Measurements from ENCODE around the gene CELA2A. TPM values are rescaled to one million over a fixed set of nuclear protein-coding genes. Genes with fewer than 3 reads are reported as not detected.
"Not testable (repeated sequence)": the region's sequence is repeated elsewhere in the genome, so short reads cannot be mapped to it uniquely, and the experiment has no call there.

The CELA2A gene
- total RNA-seq, 1 donor: not detected

DNA sequence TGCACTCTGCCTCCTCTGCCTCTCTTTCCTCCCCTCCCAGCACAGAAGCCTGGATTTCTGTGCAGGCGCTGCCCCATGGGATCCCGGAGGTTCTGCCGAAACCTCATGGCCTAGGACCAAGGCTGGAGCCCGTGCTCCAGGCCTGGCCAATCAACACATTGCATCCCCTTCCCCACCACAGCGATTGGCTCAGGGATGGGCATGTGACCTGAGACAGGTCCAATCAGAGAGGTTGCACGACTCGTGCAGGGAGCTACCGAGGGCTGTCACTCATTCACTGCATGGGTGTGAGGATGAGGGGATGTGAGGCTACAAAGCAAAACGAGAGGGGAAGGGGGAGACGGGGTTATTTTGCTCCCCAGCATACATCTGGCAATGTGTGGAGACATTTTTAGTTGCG, 16.1 kb downstream of the CELA2A start:
- no peak for DNase-seq (ENCODE audit: low read depth)
- H3K4me3 ChIP-seq (ENCODE audit: low read depth, low read length): no peak overlapping the region
- no peak for TF ChIP-seq CTCF (IDR thresholded peaks at IDR 0.05; ENCODE audit: insufficient read depth, low read length)

DNA sequence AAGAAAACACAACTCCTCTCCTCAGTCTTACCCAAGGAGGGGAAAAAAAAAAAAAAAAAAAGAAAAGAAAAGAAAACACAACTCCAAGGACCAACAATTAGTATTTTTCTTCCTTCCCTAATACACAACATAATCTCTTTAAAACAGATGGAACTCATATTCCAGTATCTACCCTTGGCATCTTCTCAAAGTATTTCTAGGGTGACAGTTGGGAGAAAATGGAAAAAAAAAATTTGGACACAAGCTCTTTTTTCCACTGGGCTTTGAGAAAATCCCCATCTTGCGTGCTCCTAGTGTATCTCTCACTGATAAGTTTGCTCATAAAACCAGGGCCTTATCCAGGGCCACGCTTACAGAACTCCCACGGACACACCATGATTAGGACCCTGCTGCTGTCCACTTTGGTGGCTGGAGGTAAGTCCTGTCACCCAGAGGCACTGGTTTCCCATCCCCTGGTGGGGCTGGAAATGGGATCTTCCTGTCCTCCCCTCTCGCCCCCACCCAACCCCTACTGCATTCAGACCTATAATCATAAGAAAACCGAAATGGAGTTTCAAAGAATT, 19.3 kb downstream of the CELA2A start, which contains the start of gene CELA2B:
Gene CELA2B (plus strand): TSS at position 353 of the 563 bp plus-strand sequence. CDS start 22 bp downstream, at position 375.
- DNase-seq (ENCODE audit: low read depth): peak; percentile 53
- no peak within 1 kb of the TSS for H3K4me3 ChIP-seq (ENCODE audit: low read depth, low read length)
- no peak for TF ChIP-seq CTCF (IDR thresholded peaks at IDR 0.05; ENCODE audit: insufficient read depth, low read length)

DNA sequence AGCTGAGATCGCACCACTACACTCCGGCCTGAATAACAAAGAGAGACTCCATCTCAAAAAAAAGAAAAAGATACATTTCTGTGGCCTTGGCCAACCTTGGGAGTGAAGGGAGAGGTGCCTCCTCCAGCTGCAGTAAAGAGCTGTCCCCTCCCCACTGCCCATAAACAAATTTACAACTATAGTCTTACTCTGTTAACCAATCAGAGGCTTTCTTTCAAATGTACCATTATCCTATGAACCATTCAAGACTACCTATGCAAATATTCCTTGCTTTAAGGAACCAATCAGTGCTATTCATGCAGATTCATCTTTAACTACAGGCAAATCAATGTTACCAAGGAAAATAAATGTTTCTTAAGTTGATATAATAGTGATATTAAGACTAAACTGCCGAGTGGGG, 20.4 kb downstream of the CELA2A start:
- DNase-seq (ENCODE audit: low read depth): no peak
- TF ChIP-seq CTCF (IDR thresholded peaks at IDR 0.05; ENCODE audit: insufficient read depth, low read length): no peak
- H3K4me3 ChIP-seq (ENCODE audit: low read depth, low read length): no peak overlapping the region

DNA sequence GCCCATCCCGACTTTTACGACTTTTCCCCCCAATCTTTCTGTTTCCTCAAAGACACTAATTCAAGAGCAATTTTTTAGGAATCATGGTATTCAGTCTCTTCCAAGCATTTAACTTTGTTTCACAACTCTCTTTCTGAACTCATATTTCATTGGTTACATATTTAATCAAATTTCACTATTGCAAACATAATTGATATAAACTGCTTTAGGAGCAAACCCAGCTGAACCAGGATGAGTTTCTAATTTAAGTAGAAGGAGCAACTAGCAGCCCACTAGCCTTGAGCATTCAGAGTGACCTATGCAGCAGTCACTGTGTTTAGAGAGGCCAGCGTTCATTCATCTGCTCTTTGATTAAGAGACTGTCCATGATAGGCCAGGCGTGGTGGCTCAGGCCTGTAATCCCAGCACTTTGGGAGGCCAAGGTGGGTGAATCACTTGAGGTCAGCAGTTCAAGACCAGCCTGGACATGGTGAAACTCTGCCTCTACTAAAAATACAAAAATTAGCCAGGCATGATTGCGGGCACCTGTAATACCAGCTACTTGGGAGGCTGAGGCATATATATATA, 21.2 kb downstream of the CELA2A start:
- no peak overlapping the region for H3K4me3 ChIP-seq (ENCODE audit: low read depth, low read length)
- no peak for DNase-seq (ENCODE audit: low read depth)
- no peak for TF ChIP-seq CTCF (IDR thresholded peaks at IDR 0.05; ENCODE audit: insufficient read depth, low read length)

DNA sequence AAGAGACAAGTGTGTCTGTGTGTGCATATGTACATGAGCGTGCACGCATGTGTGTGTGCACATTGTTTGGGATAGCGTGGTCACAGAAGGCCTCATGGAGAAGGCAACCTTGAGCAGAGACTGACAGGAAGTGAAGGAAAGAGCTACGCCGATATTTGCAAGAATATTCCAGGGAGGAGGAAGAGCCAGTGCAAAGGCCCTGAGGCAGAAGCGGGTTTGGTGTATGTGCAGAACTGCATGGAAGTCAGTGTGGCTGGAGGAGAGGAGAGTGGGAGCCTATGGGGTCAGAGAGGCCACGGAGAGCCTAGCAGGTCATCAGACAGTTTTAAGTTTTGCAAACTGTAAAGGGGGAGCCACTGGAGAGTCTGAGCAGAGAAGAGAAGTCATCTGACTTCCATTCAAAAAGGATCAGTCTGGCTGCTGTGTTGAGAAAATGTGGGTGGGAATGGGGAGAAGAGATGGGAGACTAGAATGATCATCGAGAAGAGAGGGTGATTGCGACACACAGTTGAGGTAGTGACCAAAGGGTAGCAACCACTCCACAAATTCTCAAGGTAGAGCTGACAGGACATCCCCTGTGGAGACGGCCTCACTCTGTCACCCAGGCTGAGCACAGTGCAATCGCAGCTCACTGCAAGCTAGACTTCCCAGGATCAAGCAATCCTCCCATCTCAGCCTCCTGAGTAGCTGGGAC, 23.3 kb downstream of the CELA2A start:
- H3K4me3 ChIP-seq (ENCODE audit: low read depth, low read length): no peak overlapping the region
- TF ChIP-seq CTCF (IDR thresholded peaks at IDR 0.05; ENCODE audit: insufficient read depth, low read length): no peak
- no peak for DNase-seq (ENCODE audit: low read depth)

DNA sequence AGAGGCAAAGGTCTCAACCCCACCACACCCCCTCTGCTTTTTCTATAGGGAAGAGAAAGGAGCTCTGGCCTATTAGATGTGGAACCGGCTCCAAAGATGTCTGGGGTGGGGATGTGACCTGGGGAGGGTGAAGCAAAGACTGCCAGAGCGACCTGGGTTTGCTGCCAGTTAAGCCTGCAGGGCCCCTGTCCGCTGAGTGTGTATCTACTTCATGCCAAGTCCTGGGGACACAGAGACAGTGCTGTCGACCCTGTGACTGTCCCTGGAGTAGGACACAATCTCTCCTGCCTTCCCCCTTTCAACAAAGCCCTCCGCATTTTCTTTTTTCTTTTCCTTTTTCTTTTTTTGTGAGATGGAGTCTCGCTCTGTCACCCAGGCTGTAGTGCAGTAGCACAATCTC, 25.9 kb downstream of the CELA2A start:
- H3K4me3 ChIP-seq (ENCODE audit: low read depth, low read length); DNase-seq (ENCODE audit: low read depth): not testable (repeated sequence)

DNA sequence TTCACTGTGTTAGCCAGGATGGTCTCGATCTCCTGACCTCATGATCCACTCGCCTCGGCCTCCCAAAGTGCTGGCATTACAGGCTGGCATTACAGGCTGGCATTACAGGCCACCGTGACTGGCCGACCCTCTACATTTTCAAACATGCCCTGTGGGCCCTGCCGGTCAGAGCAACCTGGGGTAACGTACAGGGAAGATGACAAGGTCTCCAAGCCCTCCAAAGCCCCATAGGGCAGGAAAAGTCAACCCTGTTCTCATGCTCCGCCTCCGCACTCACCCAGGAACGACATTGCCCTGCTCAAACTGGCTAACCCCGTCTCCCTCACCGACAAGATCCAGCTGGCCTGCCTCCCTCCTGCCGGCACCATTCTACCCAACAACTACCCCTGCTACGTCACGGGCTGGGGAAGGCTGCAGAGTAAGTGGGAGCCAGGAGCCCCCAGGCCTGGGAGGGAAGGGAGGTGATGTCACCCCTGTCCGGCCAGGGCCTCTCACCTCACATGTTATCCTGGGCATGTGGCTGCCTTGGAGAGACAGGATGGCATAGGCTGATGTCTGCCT, 26.5 kb downstream of the CELA2A start:
- DNase-seq (ENCODE audit: low read depth); H3K4me3 ChIP-seq (ENCODE audit: low read depth, low read length): not testable (repeated sequence)
